SW 1271 (cell line): ENCODE data around the gene ARHGAP15.

Experiments used
- DNase-seq, 2 experiments: peaks; one replicate each; lab custom pipeline; 2025; lab: John Stamatoyannopoulos, UW

The ARHGAP15 gene

GRCh38 chr2:143582046-143582747 is 453.0 kb downstream of the ARHGAP15 start:
- no peak for DNase-seq

DNA sequence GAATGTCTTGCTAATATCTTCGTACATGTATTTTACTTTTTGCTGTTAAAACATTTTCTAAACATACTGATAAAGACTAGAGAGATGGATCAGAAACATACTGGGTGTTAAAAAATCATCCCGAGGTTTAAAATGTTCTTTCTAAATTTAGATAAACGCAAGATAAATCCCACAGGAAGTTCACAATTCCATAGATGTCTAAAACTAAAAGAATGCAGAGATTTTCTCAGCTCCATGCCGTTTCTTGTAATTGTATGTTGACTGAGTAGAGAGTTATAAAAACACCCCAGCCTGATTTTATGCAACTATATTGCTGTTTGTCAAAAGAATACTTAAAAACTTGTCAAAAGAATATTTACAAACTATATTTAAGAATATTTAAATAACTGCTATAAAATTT is 455.7 kb downstream of the ARHGAP15 start:
- no peak for DNase-seq

GRCh38 chr2:143586119-143586518 is 456.9 kb downstream of the ARHGAP15 start:
- DNase-seq, result no peak

DNA sequence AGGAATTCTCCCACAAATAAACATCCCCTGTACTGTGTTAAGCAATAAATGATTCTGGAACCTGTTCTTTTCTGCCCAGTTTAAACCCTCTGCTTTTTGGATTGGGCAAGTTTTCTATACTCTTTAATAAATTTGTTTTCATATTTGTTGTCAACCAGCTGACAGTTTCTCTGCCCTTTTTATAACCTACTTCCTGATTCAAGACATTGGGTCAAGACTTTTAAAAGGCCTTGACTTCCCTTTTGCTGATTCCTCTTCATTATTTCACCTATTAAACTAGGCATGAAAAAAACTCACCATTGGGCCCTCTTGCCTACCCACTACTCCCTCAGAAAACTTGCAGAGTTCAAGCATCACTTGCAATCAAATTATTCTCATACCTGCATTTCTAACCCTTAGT is 459.5 kb downstream of the ARHGAP15 start:
- DNase-seq, result no peak

- DNase-seq, result no peak
Observed at GRCh38 chr2:143594161-143594560, 464.9 kb downstream of the ARHGAP15 start.

GRCh38 chr2:143594745-143595144 is 465.5 kb downstream of the ARHGAP15 start:
- DNase-seq, result no peak

DNA sequence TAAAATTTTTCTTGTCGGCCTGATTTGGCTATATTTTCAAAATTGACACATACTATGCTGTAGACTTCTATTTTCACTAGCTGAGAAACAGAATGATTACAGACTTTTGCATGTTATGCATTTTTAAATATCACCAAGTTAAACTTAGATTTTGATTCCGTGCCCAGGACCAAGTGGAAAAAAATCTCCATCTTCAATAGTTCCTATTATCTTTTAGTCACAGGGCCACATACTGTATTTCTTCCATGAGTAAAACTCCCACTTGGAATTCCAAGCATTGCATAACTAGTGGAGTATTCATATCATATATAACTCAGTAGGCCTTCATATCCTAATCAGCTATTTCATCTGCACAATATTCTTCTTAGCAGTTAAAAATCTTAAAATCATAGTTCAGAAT is 470.9 kb downstream of the ARHGAP15 start:
- no peak for DNase-seq

DNA sequence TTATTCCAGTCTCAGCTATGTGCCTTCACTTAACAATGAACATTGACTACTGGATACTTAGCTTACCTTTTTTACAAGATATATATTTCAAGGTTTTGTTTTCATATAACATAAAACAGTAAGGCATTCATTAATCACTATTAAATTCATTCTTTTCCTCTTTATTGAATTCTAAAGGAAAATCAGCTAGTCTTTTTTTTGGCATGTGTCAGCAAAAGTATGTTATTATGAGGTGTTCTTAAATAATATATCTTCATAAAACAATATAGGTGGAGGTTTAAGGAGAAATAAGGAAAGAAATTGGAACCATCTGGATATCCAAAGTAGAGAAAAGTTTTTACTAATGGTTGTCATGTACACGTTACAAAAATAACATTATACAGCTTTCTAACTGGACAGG is 472.6 kb downstream of the ARHGAP15 start:
- no peak for DNase-seq

DNA sequence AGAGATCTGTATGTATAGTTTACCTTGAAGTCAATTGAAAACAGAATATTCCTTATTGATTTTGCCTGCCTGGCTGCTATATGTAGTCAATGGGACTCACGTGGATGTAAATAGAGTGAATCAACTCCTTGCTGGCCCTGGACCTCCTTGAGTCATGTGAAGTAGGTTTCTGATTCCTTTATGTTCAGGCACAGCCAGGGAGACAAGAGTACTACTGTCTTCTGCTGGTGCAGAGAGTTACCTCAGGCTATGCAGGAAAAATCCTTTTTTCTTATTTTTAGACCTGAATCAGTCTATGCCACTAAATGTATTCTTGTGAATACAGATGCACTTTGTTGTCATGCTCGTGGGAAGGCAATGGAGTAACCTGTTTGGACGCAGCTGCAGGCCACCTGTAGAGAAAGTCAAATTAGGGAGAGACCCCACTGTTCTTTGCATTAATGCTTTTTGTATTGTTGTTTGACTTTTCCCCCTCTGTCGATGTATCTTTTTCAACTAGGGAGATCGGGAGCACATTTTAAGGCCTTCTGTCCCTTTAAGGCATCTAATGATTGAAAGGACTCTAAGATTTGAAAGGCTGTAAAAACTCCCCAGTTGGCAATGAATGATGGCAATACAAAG is 473.9 kb downstream of the ARHGAP15 start:
- no peak for DNase-seq

GRCh38 chr2:143603846-143604565 is 474.8 kb downstream of the ARHGAP15 start:
- DNase-seq, result no peak

DNA sequence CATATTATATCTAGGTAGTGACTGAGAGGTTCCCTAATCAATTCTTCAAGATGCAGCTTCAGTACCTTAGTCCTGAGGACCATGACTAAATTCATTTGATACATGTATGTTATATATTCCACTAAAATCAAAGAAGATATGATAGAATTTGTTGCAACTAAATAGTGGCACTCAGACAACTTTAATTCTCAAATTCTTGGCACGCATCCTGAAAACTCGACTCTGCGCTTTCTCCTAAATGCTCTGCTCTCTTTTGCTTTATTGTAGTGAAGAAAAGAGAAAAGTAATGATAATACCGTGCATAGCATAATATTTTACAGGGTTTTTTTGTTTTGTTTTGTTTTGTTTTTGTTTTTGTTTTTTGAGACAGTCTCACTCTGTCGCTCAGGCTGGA is 475.3 kb downstream of the ARHGAP15 start:
- no peak for DNase-seq

GRCh38 chr2:143607231-143608062 is 478.2 kb downstream of the ARHGAP15 start:
- DNase-seq, result no peak

GRCh38 chr2:143608063-143608423 is 478.8 kb downstream of the ARHGAP15 start:
- DNase-seq, result no peak

DNA sequence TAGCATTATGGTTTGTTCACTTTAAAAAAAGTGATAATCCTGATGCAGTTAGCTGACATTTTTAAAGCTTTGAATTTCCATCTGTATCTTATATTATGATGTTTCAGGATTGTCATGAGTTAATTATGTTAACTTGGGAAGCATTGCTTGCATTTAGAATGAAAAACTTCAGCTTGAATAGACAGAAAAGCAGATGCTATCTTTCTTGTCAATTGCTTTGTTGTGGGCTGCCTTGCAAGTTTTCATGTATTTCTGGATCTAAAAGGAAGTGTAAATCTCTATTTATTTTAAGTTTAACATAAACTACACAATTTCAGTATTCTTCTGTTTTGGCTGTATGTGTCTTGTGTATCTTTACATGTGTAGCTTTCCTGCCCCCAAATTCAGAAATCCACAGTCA is 479.5 kb downstream of the ARHGAP15 start:
- DNase-seq, result no peak

GRCh38 chr2:143611336-143611735 is 482.1 kb downstream of the ARHGAP15 start:
- DNase-seq, result no peak

GRCh38 chr2:143615562-143615961 is 486.3 kb downstream of the ARHGAP15 start:
- DNase-seq, result no peak

GRCh38 chr2:143616452-143616851 is 487.2 kb downstream of the ARHGAP15 start:
- no peak for DNase-seq

DNA sequence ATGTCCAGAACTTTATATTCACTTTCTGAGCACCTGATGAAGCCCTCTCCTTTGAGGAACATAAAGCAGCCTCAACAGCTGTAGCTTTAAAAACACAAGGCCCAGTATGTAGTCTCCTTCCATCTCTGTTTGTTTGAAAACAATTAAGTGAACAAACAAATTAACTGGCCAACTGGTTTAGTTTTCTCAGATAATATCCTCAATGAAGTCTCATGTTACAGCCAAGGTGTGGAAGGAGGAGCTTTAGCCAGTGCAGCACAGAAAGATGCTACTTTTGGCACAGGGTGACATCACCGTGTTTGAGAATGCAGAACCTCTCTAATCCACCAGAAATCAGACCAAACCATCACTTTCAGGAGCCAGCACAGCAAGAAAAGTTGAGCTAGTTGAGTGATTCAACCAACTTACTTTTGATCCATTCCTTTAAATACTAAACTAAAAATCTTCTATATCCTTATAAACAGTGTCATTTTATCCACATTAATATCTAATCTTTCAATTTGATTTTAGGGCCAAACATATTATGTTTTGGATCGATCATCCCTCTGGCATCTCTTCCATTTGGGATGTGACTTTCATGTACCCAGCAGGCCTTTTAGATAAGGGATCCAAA is 488.7 kb downstream of the ARHGAP15 start:
- DNase-seq, result no peak

DNA sequence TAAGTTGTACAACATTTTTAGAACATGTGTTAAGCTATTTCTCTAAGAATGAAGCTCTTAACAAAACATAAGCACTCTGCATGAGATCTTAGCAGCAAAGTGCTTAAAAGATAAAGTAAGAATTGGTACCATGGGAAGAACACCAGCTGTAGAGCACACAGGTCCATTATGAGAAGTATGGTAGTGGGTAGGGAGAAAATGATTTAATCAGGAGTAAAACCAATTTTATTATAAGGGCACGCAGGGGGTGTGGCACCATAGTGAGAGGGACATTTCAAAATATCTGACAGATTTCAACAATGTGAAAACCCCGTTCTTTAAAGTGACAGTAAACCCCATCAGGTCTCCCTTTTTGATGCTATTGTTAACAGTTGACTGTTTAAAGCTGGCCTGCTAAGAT is 492.9 kb downstream of the ARHGAP15 start:
- no peak for DNase-seq

- DNase-seq, result no peak
Observed at GRCh38 chr2:143623231-143623908, 494.2 kb downstream of the ARHGAP15 start.

GRCh38 chr2:143623909-143624260 is 494.7 kb downstream of the ARHGAP15 start:
- DNase-seq, result no peak

GRCh38 chr2:143629340-143629739 is 500.1 kb downstream of the ARHGAP15 start:
- DNase-seq, result no peak
